ENCODE measurements around the gene MS4A18.

MS4A18 gene

GRCh38 chr11:60725592-60725991 lies 1.1 kb downstream of the MS4A18 start:
- no peak overlapping the region for H3K4me3 ChIP-seq (ENCODE audit: low read depth, low read length)
- no peak for DNase-seq (ENCODE audit: low read depth, low spot score)
- no peak for TF ChIP-seq CTCF (IDR thresholded peaks at IDR 0.05; ENCODE audit: insufficient read depth, low read length, missing control alignments)
- POLR2A ChIA-PET: interaction anchor here (0.6 kb wide), 1 partner anchor 1998 kb away, joined by 3 read pairs; no protein-coding TSS in a partner anchor
- CTCF ChIA-PET: no interaction called here

- DNase-seq (ENCODE audit: low read depth, low spot score): no peak
- ChIA-PET POLR2A (no interaction called here), CTCF (no interaction called here)
- TF ChIP-seq CTCF (IDR thresholded peaks at IDR 0.05; ENCODE audit: insufficient read depth, low read length, missing control alignments): no peak
- H3K4me3 ChIP-seq (ENCODE audit: low read depth, low read length): no peak overlapping the region
Observed at GRCh38 chr11:60731586-60731985, 7.1 kb downstream of the MS4A18 start.

GRCh38 chr11:60734279-60734678 lies 9.8 kb downstream of the MS4A18 start:
- ChIA-PET POLR2A (no interaction called here), CTCF (no interaction called here)
- no peak for DNase-seq (ENCODE audit: low read depth, low spot score)
- H3K4me3 ChIP-seq (ENCODE audit: low read depth, low read length): no peak overlapping the region
- TF ChIP-seq CTCF (IDR thresholded peaks at IDR 0.05; ENCODE audit: insufficient read depth, low read length, missing control alignments): no peak

- TF ChIP-seq CTCF (IDR thresholded peaks at IDR 0.05; ENCODE audit: insufficient read depth, low read length, missing control alignments): no peak
- no peak for DNase-seq (ENCODE audit: low read depth, low spot score)
- ChIA-PET CTCF (no interaction called here), POLR2A (no interaction called here)
- H3K4me3 ChIP-seq (ENCODE audit: low read depth, low read length): no peak overlapping the region
Observed at GRCh38 chr11:60739114-60739513, 14.6 kb downstream of the MS4A18 start.

GRCh38 chr11:60740573-60740972 lies 16.1 kb downstream of the MS4A18 start:
- TF ChIP-seq CTCF (IDR thresholded peaks at IDR 0.05; ENCODE audit: insufficient read depth, low read length, missing control alignments): no peak
- ChIA-PET POLR2A (no interaction called here), CTCF (no interaction called here)
- DNase-seq (ENCODE audit: low read depth, low spot score): no peak
- H3K4me3 ChIP-seq (ENCODE audit: low read depth, low read length): no peak overlapping the region

- TF ChIP-seq CTCF (IDR thresholded peaks at IDR 0.05; ENCODE audit: insufficient read depth, low read length, missing control alignments): no peak
- CTCF ChIA-PET: no interaction called here
- no peak overlapping the region for H3K4me3 ChIP-seq (ENCODE audit: low read depth, low read length)
- POLR2A ChIA-PET: no interaction called here
- DNase-seq (ENCODE audit: low read depth, low spot score): no peak
Observed at GRCh38 chr11:60741421-60741820, 16.9 kb downstream of the MS4A18 start.

Measured in AG04449 (cell line).